SK-N-SH treated with all-trans-retinoic acid at 6 μM for 48 hours (cell line): ENCODE data around the gene BICD1.

ENCODE experiments used
- ATAC-seq: fragments of 200-7000 bp; cut with Tn5 transposase; 3 replicates; pipeline ENCODE4 v1.9.1; 2020; ENCODE audit warnings: mild to moderate bottlenecking, moderate library complexity
- ARNTL ChIP-seq: fragments of 450-650 bp; formaldehyde crosslinking; IDR thresholded peaks from 2 replicates; pipeline ENCODE4 v1.5.0; 2020; ENCODE audit warnings: low read depth, mild to moderate bottlenecking, moderate library complexity, borderline replicate concordance
- BACH2 ChIP-seq: fragments of 250-450 bp; sonication (Bioruptor Pico); IDR thresholded peaks from 2 replicates; pipeline ENCODE4 v1.9.0; 2021; ENCODE audit warnings: mild to moderate bottlenecking, borderline replicate concordance
- CREB5 ChIP-seq: fragments of 250-450 bp; sonication (Bioruptor Pico); IDR thresholded peaks from 2 replicates; pipeline ENCODE4 v1.5.1; 2020; ENCODE audit warnings: low read depth, mild to moderate bottlenecking, moderate library complexity
- CSRNP3 ChIP-seq: fragments of 250-450 bp; sonication (Bioruptor Pico); IDR thresholded peaks from 2 replicates; pipeline ENCODE4 v1.5.1; 2021; ENCODE audit warnings: mild to moderate bottlenecking, moderate library complexity
- ESRRG ChIP-seq: fragments of 250-450 bp; sonication (Bioruptor Pico); IDR thresholded peaks from 2 replicates; pipeline ENCODE4 v1.6.1; 2021; ENCODE audit warnings: mild to moderate bottlenecking
- GLIS3 ChIP-seq: fragments of 250-450 bp; sonication (Bioruptor Pico); IDR thresholded peaks from 2 replicates; pipeline ENCODE4 v1.5.0; 2020; ENCODE audit warnings: mild to moderate bottlenecking, moderate library complexity
- ISL1 ChIP-seq: fragments of 250-450 bp; sonication (Bioruptor Pico); IDR thresholded peaks from 2 replicates; pipeline ENCODE4 v2.1.2; 2022; ENCODE audit warnings: mild to moderate bottlenecking, moderate library complexity
- PATZ1 ChIP-seq: fragments of 250-450 bp; sonication (Bioruptor Pico); IDR thresholded peaks from 2 replicates; pipeline ENCODE4 v1.8.0; 2020; ENCODE audit warnings: mild to moderate bottlenecking, moderate library complexity, borderline replicate concordance
- POU6F1 ChIP-seq: fragments of 250-450 bp; sonication (Bioruptor Pico); IDR thresholded peaks from 2 replicates; pipeline ENCODE4 v1.8.0; 2021; ENCODE audit warnings: low read depth, mild to moderate bottlenecking, moderate library complexity, borderline replicate concordance
- PPARA ChIP-seq: fragments of 250-450 bp; sonication (Bioruptor Pico); IDR thresholded peaks from 2 replicates; pipeline ENCODE4 v1.5.0; 2020; ENCODE audit warnings: mild to moderate bottlenecking, borderline replicate concordance
- RARB ChIP-seq: fragments of 250-450 bp; sonication (Bioruptor Pico); IDR thresholded peaks from 2 replicates; pipeline ENCODE4 v1.8.0; 2021; ENCODE audit warnings: mild to moderate bottlenecking, moderate library complexity
- SNAI2 ChIP-seq: fragments of 250-450 bp; sonication (Bioruptor Pico); IDR thresholded peaks from 2 replicates; pipeline ENCODE4 v1.5.0; 2020; ENCODE audit warnings: mild to moderate bottlenecking, moderate library complexity
- TCF4 ChIP-seq: fragments of 250-450 bp; sonication (Bioruptor Pico); IDR thresholded peaks from 2 replicates; pipeline ENCODE4 v1.8.0; 2021; ENCODE audit warnings: mild to moderate bottlenecking, moderate library complexity, borderline replicate concordance
- TOX ChIP-seq: fragments of 250-450 bp; sonication (Bioruptor Pico); IDR thresholded peaks from 2 replicates; pipeline ENCODE4 v1.8.0; 2021; ENCODE audit warnings: mild to moderate bottlenecking, moderate library complexity, borderline replicate concordance
- TSHZ2 ChIP-seq: fragments of 250-450 bp; sonication (Bioruptor Pico); IDR thresholded peaks from 2 replicates; pipeline ENCODE4 v1.5.0; 2020; ENCODE audit warnings: mild to moderate bottlenecking, moderate library complexity
- ZC3H10 ChIP-seq: fragments of 250-450 bp; sonication (Bioruptor Pico); IDR thresholded peaks from 2 replicates; pipeline ENCODE4 v1.5.1; 2021; ENCODE audit warnings: mild to moderate bottlenecking, moderate library complexity
- ZFP3 ChIP-seq: fragments of 250-450 bp; sonication (Bioruptor Pico); IDR thresholded peaks from 2 replicates; pipeline ENCODE4 v1.5.0; 2020; ENCODE audit warnings: mild to moderate bottlenecking, moderate library complexity
- ZFP30 ChIP-seq: fragments of 450-650 bp; formaldehyde crosslinking; IDR thresholded peaks from 2 replicates; pipeline ENCODE4 v1.5.0; 2022; ENCODE audit warnings: mild to moderate bottlenecking, moderate library complexity
- ZNF565 ChIP-seq: fragments of 450-650 bp; formaldehyde crosslinking; conservative IDR thresholded peaks from 2 replicates; pipeline ENCODE4 v1.5.0; 2020; ENCODE audit warnings: low read depth, mild to moderate bottlenecking, moderate library complexity
- ZNF70 ChIP-seq: fragments of 450-650 bp; formaldehyde crosslinking; IDR thresholded peaks from 2 replicates; pipeline ENCODE4 v1.5.0; 2020; ENCODE audit warnings: mild to moderate bottlenecking, moderate library complexity
- ZNF8 ChIP-seq: fragments of 450-650 bp; formaldehyde crosslinking; IDR thresholded peaks from 2 replicates; pipeline ENCODE4 v1.5.0; 2020; ENCODE audit warnings: mild to moderate bottlenecking, moderate library complexity

The BICD1 gene

GRCh38 chr12:32379213-32379612, 272.6 kb downstream of the BICD1 start:
- TF ChIP-seq PATZ1 (CRISPR knock-in tag) = no peak
- TF ChIP-seq CREB5 = no peak
- no peak for TF ChIP-seq GLIS3
- no peak for TF ChIP-seq ESRRG (CRISPR knock-in tag)
- no peak for TF ChIP-seq ZNF70 (CRISPR knock-in tag)
- no peak for TF ChIP-seq ZNF8 (CRISPR knock-in tag)
- TF ChIP-seq ZFP3 (CRISPR knock-in tag) = no peak
- no peak for TF ChIP-seq PPARA (CRISPR knock-in tag)
- TF ChIP-seq CSRNP3 (CRISPR knock-in tag) = no peak
- no peak for TF ChIP-seq TCF4 (CRISPR knock-in tag)
- TF ChIP-seq ZNF565 (CRISPR knock-in tag) = no peak
- TF ChIP-seq, all 23 proteins: peak for 0
- ATAC-seq = no peak

GRCh38 chr12:32379667-32380066, 273.0 kb downstream of the BICD1 start:
- ATAC-seq = no peak

More at GRCh38 chr12:32379667-32380066, 273.0 kb downstream of the BICD1 start:
- TF ChIP-seq TCF4 (CRISPR knock-in tag) (no peak), SNAI2 (no peak), BACH2 (CRISPR knock-in tag) (no peak), ISL1 (CRISPR knock-in tag) (no peak), TOX (no peak), ZNF70 (CRISPR knock-in tag) (no peak), PATZ1 (CRISPR knock-in tag) (no peak), ARNTL (no peak), POU6F1 (CRISPR knock-in tag) (no peak), ZC3H10 (no peak), ZFP30 (CRISPR knock-in tag) (no peak), ESRRG (CRISPR knock-in tag) (no peak), PPARA (CRISPR knock-in tag) (no peak), TSHZ2 (no peak), RARB (CRISPR knock-in tag) (no peak)
